PC-3 (cell line): ENCODE data around the gene COX10. TPM values are rescaled to one million over a fixed set of nuclear protein-coding genes. Genes with fewer than 3 reads are reported as not detected.
A peak's percentile ranks its signal among the peaks of the same experiment; 100 is the strongest.

Experiments
- ATAC-seq: fragments of 200-7000 bp; cut with Tn5 transposase; 2 replicates; pipeline ENCODE4 v1.9.1; 2020; ENCODE audit warnings: mild to moderate bottlenecking, moderate library complexity
- BruUV-seq: library from RNA; stranded (reverse); fragments of 400-500 nt; replicated peaks from 2 replicates; lab custom pipeline; 2021; lab: Mats Ljungman, UMichigan
- CTCF ChIA-PET: fragments of 300-600 bp; sonication (Branson Sonifier 250); formaldehyde crosslinking; loops from one replicate; lab custom pipeline; 2022; ENCODE audit warnings: antibody characterized with exemption; lab: Charles Lee
- POLR2A ChIA-PET: fragments of 300-600 bp; sonication (Branson Sonifier 250); formaldehyde crosslinking; loops from one replicate; lab custom pipeline; 2022; ENCODE audit warnings: antibody characterized with exemption; ENCODE audit not compliant: unreplicated experiment; lab: Charles Lee
- DNase-seq: peaks from one replicate; pipeline ENCODE4 v3.0.0-alpha.2; 2015
- H2AFZ ChIP-seq: fragments of 300-600 bp; sonication (generic); 2 replicates; pipeline ENCODE4 v1.6.0; 2016; ENCODE audit warnings: antibody characterized with exemption, low read length
- H3F3A ChIP-seq: fragments of 300-600 bp; sonication (generic); one replicate; pipeline ENCODE4 v1.6.0; 2017; ENCODE audit warnings: antibody characterized with exemption, low read length, control low read depth, mild to moderate bottlenecking; ENCODE audit not compliant: unreplicated experiment
- H3K27ac ChIP-seq: fragments of 300-600 bp; sonication (generic); 2 replicates; pipeline ENCODE4 v1.5.1; 2016; ENCODE audit warnings: mild to moderate bottlenecking, low read length
- H3K27me3 ChIP-seq: fragments of 300-600 bp; sonication (generic); 2 replicates; pipeline ENCODE4 v1.6.1; 2016; ENCODE audit warnings: low read length, mixed read lengths
- H3K36me3 ChIP-seq: fragments of 300-600 bp; sonication (generic); 2 replicates; pipeline ENCODE4 v1.6.1; 2016; ENCODE audit warnings: low read depth, mixed run types, low read length, mixed read lengths
- H3K4me1 ChIP-seq: fragments of 300-600 bp; sonication (generic); 2 replicates; pipeline ENCODE4 v1.5.1; 2016; ENCODE audit warnings: low read length; ENCODE audit not compliant: insufficient read depth
- H3K4me2 ChIP-seq: fragments of 300-600 bp; sonication (generic); 2 replicates; pipeline ENCODE4 v1.6.0; 2016; ENCODE audit warnings: low read length
- H3K4me3 ChIP-seq: fragments of 300-600 bp; sonication (generic); 2 replicates; pipeline ENCODE4 v1.5.1; 2016; ENCODE audit warnings: mild to moderate bottlenecking, low read length, mixed read lengths
- H3K79me2 ChIP-seq: fragments of 300-600 bp; sonication (generic); 2 replicates; pipeline ENCODE4 v1.6.1; 2017; ENCODE audit warnings: low read length, mixed read lengths
- H3K9ac ChIP-seq: fragments of 300-600 bp; sonication (generic); 2 replicates; pipeline ENCODE4 v1.6.0; 2016; ENCODE audit warnings: mild to moderate bottlenecking, low read length
- H3K9me2 ChIP-seq: fragments of 300-600 bp; sonication (generic); replicated peaks from 2 replicates; pipeline ENCODE4 v1.6.1; 2016; ENCODE audit warnings: mixed run types, low read length, mixed read lengths
- H3K9me3 ChIP-seq: fragments of 300-600 bp; sonication (generic); 2 replicates; pipeline ENCODE4 v1.6.1; 2016; ENCODE audit warnings: low read length, mixed read lengths
- H4K20me1 ChIP-seq: fragments of 300-600 bp; sonication (generic); 2 replicates; pipeline ENCODE4 v1.6.1; 2016; ENCODE audit warnings: low read length, mixed read lengths
- EZH2 ChIP-seq: fragments of 300-600 bp; sonication (generic); IDR thresholded peaks from one replicate; pipeline ENCODE4 v1.6.1; 2017; ENCODE audit warnings: antibody characterized with exemption, mild to moderate bottlenecking, low read length; ENCODE audit not compliant: unreplicated experiment
- EZH2phosphoT487 ChIP-seq: fragments of 300-600 bp; sonication (generic); IDR thresholded peaks from 2 replicates; pipeline ENCODE4 v1.6.1; 2018; ENCODE audit warnings: mild to moderate bottlenecking, antibody characterized with exemption, low read length, borderline replicate concordance
- intact Hi-C: fragments of 100-400 bp; cut with micrococcal nuclease; formaldehyde crosslinking; loops from 2 replicates; pipeline ENCODE4 v1.9.0; 2023
- total RNA-seq: library from RNA; depleted of rRNA; stranded (reverse); fragments of >200 nt; gene quantifications from 2 replicates; pipeline ENCODE4 v1.2.3, GENCODE V29; 2014
- TF ChIP-seq, protein P1 (sequence below): fragments of 300-600 bp; sonication (generic); conservative IDR thresholded peaks from 2 replicates; pipeline ENCODE4 v1.5.1; 2017; ENCODE audit warnings: antibody characterized with exemption, low read depth, mild to moderate bottlenecking, low read length

Gene COX10
- total RNA-seq, 1 experiment from 2014 or later, result 34.7 TPM

DNA sequence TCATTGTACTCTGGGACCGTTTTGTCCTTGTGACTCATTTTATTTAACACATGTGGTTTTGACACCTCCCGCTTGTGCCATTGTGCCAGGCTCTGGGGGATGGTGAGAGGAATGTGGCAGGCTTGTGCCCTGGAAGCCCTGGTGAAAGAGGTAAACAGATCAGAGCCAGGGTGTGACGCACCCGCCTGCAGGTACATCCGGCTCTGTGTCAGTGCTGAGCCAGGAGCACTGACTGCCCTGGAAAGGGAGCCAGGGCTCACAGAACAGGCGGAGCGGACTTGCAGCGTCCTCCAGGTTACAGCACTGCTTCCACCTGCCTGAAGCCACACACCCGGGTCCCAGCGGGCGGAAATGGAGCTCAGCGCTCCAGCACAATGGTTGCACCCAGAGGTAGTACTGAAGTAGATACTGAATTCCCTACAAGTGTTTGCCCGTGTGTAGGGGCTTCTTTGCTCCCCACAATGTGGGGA, 136.7 kb downstream of the COX10 start:
- no peak overlapping the region for H3K9ac ChIP-seq
- ATAC-seq, result peak; percentile 97
- no peaks in the 10 kb centered on the region for H3K9me3 ChIP-seq
- no peaks in the 10 kb centered on the region for H3K79me2 ChIP-seq
- DNase-seq, result peak; percentile 99
- H3K36me3 ChIP-seq, result peaks cover 31% of the 10 kb centered on the region
- H3K27ac ChIP-seq, result no peak overlapping the region
- peaks cover 16% of the 10 kb centered on the region for H3K4me1 ChIP-seq
- peak overlapping the region; percentile 64 for H3K4me2 ChIP-seq
- ChIA-PET CTCF (no interaction called here), POLR2A (no interaction called here)
- H4K20me1 ChIP-seq, result peaks cover 10% of the 10 kb centered on the region; the same call in 1 of the 2 replicates
- H3F3A ChIP-seq, result no peaks in the 10 kb centered on the region
- intact Hi-C loops, result loop anchor here (10.0 kb wide), 1 partner anchor 141 kb away; the partner anchor contains the start of gene COX10
- H3K27me3 ChIP-seq, result no peaks in the 10 kb centered on the region
- H2AFZ ChIP-seq, result no peak overlapping the region
- H3K9me2 ChIP-seq, result no peaks in the 10 kb centered on the region
- TF ChIP-seq EZH2phosphoT487 (peak; percentile 98), EZH2 (no peak)
- TF ChIP-seq, protein P1, sequence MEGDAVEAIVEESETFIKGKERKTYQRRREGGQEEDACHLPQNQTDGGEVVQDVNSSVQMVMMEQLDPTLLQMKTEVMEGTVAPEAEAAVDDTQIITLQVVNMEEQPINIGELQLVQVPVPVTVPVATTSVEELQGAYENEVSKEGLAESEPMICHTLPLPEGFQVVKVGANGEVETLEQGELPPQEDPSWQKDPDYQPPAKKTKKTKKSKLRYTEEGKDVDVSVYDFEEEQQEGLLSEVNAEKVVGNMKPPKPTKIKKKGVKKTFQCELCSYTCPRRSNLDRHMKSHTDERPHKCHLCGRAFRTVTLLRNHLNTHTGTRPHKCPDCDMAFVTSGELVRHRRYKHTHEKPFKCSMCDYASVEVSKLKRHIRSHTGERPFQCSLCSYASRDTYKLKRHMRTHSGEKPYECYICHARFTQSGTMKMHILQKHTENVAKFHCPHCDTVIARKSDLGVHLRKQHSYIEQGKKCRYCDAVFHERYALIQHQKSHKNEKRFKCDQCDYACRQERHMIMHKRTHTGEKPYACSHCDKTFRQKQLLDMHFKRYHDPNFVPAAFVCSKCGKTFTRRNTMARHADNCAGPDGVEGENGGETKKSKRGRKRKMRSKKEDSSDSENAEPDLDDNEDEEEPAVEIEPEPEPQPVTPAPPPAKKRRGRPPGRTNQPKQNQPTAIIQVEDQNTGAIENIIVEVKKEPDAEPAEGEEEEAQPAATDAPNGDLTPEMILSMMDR, result no peak
- BruUV-seq, result no TSS peak
- H3K4me3 ChIP-seq, result no peak overlapping the region

DNA sequence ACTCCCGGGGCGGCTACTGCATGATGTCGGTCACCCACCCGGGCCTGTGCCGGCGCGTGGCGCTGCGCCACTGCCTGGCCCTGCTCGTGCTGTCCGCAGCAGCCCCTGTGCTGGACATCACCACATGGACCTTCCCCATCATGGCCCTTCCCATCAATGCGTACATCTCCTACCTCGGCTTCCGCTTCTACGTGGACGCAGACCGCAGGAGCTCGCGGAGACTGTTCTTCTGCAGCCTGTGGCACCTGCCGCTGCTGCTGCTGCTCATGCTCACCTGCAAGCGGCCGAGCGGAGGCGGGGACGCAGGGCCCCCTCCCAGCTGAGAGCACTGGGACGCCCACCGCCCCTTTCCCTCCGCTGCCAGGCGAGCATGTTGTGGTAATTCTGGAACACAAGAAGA, 137.6 kb downstream of the COX10 start:
- Histone ChIP-seq H3K36me3 (peaks cover 40% of the 10 kb centered on the region), H3K27me3 (no peaks in the 10 kb centered on the region), H3K27ac (no peak overlapping the region), H3K4me2 (no peak overlapping the region), H3K9me2 (no peaks in the 10 kb centered on the region), H3K4me3 (no peak overlapping the region), H3K9me3 (no peaks in the 10 kb centered on the region), H4K20me1 (peaks cover 10% of the 10 kb centered on the region; the same call in 1 of the 2 replicates), H2AFZ (no peak overlapping the region), H3F3A (no peaks in the 10 kb centered on the region), H3K4me1 (peaks cover 16% of the 10 kb centered on the region), H3K79me2 (no peaks in the 10 kb centered on the region), H3K9ac (no peak overlapping the region)
- BruUV-seq, result no TSS peak
- no peak for ATAC-seq
- TF ChIP-seq EZH2phosphoT487 (no peak), EZH2 (no peak)
- TF ChIP-seq, protein P1, result no peak
- ChIA-PET POLR2A (no interaction called here), CTCF (no interaction called here)
- intact Hi-C loops, result loop anchor here (10.0 kb wide), 1 partner anchor 142 kb away; the partner anchor contains the start of gene COX10
- DNase-seq, result no peak

DNA sequence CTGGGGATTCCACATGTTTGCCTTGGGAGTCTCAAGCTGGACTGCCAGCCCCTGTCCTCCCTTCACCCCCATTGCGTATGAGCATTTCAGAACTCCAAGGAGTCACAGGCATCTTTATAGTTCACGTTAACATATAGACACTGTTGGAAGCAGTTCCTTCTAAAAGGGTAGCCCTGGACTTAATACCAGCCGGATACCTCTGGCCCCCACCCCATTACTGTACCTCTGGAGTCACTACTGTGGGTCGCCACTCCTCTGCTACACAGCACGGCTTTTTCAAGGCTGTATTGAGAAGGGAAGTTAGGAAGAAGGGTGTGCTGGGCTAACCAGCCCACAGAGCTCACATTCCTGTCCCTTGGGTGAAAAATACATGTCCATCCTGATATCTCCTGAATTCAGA, 138.5 kb downstream of the COX10 start:
- BruUV-seq, result no TSS peak
- Histone ChIP-seq H3K9me2 (no peaks in the 10 kb centered on the region), H3F3A (no peaks in the 10 kb centered on the region), H3K4me3 (no peak overlapping the region), H4K20me1 (peaks cover 10% of the 10 kb centered on the region; the same call in 1 of the 2 replicates), H3K4me2 (no peak overlapping the region), H3K27me3 (no peaks in the 10 kb centered on the region), H3K9me3 (no peaks in the 10 kb centered on the region), H3K36me3 (peaks cover 41% of the 10 kb centered on the region), H2AFZ (no peak overlapping the region), H3K4me1 (peaks cover 16% of the 10 kb centered on the region), H3K79me2 (no peaks in the 10 kb centered on the region), H3K9ac (no peak overlapping the region), H3K27ac (no peak overlapping the region)
- ATAC-seq, result no peak
- CTCF ChIA-PET, result no interaction called here
- no peak for DNase-seq
- POLR2A ChIA-PET, result no interaction called here
- TF ChIP-seq EZH2 (no peak), EZH2phosphoT487 (no peak)
- TF ChIP-seq, protein P1, result no peak
- intact Hi-C loops, result loop anchor here (10.0 kb wide), 1 partner anchor 143 kb away; the partner anchor contains the start of gene COX10
